Stimulated activated CD8-positive, alpha-beta memory T cell treated with anti-CD3 and anti-CD28 coated beads, Interleukin-12 subunit alpha, Interleukin-12 subunit beta, amount 100 ng/mL, for 4 hours (primary cell): ENCODE measurements around the gene KSR2.
A peak's percentile ranks its signal among the peaks of the same experiment; 100 is the strongest.
"Not testable (repeated sequence)": the region's sequence is repeated elsewhere in the genome, so short reads cannot be mapped to it uniquely, and the experiment has no call there.

Source experiments
- DNase-seq: peaks from one replicate; pipeline ENCODE4 v3.0.0-alpha.2; 2020; ENCODE audit warnings: low read depth

Gene KSR2

DNA sequence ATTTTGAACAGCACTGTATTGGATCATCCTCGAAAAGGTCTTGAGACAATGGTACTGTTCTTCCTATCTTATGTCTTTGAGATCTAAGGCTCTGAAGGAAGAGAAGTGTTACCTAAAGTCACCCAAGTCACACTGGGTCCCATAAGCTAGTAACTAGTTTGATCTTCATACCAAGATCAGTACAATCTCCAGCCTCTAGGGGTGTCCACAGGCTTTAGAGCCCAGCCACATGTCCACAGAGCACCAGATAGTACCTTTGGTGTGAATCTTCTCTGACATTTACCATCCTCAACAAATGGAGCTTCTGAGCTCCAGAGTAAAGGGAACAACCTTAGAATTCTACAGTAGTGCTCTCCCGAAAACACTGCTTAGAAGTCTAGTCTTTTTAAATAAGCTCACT, 78.7 kb downstream of the KSR2 start:
- no peak for DNase-seq

DNA sequence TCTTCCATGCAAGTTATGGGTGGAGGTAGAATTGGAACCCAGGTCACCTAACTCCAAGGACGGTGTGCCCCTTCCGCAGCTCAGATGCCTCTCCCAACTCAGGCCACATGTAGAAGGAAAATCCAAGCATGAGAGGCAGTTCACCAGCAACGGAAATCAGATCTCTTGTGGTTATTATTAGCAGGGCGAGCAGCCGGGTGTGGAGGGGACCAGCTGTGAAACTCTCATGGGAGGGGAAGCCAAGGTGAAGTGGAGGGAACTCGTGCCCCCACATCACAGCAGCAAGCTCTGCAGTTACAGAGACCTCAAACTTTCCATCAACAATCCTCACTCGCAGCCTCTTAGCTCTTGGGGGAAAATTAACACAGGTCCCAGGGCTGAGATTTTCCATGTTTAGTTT, 79.7 kb downstream of the KSR2 start:
- no peak for DNase-seq

DNA sequence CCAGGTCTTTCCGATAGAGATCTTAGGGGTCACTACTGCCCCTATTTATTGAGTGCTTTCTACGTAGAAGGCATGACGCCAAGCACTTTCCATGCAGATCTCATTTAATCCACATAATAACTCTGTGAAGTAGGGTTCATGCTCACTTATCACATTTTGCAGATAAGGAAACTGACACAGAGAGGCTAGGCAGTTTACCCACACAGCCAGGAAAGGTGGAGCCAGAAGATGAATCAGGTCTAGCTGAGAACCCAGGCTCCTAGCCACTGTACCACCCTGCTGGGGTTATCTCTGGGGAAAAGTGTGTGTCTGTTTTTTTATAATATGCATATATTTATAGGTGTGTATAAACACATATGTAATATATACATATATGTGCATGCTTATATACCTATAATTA, 83.6 kb downstream of the KSR2 start:
- no peak for DNase-seq

DNA sequence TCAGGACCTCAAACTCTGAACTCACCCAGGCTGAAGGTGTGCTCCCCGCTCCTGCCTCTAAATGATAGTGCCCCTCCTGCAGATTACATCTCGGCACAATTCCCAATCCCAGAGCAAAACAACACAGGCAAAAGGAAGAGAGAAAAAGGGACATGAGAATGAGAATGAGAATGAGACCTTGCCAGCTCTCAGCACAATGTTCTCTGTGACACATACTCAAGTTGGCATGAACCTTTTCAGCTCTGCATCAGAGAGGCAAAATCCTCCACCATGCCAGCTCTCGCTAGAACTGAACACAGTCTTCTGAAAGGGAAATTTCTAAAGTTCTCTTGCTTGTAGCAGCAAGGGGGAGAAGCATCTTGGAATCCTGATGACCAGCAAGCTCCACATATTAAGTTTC, 84.6 kb downstream of the KSR2 start:
- no peak for DNase-seq

DNA sequence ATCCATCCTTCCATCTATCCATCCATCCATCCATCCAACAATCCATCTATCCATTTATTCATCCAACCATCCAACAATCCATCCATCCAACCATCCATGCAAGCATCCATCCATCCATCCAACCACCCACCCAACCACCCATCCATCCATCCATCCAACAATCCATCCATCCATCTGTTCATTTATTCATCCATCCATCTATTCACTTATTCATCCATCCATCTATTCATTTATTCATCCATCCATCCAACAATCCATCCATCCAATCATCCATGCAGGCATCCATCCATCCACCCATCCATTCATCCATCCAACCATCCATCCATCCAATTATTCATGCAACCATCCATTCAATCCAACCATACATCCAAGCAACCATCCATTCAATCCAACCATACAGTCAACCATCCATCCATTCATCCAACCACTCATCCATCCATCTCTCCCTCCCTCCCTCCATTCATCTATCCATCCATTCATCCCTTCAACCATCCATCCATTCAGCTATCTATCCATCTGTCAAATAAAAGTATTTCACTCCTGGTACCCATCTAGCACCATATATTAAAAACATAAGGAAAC, 86.1 kb downstream of the KSR2 start:
- DNase-seq: no peak

DNA sequence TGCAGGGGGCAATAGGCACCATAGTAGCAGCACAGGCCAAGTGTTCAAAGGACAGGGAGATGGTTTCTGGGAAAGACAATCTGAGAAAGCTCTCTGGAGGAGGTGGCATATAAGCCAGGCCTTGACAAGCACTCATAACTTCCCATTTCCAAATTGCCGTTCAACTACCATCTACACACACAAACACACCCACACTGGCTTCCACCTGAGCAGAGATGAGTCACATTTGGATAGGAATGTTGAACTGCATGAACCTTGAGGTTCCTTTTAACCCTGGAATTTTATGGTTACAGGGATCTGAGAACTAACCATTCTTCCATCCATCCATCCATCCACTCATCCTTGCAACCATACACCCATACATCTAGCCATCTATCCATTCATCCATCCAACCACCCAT, 86.6 kb downstream of the KSR2 start:
- DNase-seq: no peak

DNA sequence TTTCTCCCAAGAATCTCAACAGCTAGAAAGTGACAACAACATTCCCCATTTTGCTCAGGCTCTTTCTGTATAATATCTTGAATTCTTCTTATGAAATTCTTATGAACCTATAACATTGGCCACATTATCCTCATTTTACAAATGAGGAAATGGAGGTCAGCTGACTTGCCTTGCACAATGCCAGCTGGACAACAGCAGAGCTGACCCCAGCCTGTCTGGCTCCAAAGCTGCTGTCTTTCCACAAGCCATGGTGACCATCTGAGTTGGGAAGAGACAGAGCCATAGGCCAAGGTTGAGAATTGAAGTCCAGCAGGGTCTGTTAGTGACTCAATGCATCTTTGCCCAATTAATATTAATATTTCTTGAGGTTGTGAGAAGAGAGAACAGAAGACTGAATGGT, 87.3 kb downstream of the KSR2 start:
- DNase-seq: no peak

DNA sequence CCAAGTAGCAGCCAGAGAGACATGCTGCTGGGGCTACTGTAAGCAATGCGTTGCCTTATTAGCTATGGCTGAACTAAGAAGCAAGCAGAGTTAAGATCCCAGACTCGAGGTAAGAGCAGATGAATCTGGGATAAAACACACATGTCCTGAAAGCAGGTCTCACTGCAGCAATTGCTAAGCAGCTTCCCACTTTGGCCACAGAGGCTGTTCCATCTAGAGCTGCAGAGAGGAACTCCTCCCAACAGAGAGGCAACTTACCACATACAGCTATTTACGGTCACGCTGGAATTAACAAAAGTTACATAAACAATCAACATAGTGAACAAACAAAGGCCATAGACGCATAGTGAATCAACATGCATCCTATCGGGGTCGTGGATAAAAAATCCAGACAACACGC, 90.2 kb downstream of the KSR2 start:
- DNase-seq: no peak

DNA sequence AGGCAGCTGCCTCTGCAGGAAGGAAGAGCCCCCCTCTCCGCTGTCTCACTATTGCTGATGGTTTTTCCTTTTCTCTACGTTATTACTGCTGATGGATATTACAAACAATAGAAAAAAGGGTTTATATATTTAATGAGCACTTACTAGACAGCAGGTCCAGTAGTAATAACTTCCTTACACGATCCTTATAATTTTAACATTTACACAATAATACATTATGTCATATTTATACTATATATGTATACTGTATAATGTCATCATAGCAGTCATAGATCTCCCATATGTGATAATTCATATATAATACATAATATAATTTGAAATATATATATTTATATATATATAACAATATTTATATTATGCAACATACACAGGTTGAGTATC, 92.4 kb downstream of the KSR2 start:
- DNase-seq: no peak

DNA sequence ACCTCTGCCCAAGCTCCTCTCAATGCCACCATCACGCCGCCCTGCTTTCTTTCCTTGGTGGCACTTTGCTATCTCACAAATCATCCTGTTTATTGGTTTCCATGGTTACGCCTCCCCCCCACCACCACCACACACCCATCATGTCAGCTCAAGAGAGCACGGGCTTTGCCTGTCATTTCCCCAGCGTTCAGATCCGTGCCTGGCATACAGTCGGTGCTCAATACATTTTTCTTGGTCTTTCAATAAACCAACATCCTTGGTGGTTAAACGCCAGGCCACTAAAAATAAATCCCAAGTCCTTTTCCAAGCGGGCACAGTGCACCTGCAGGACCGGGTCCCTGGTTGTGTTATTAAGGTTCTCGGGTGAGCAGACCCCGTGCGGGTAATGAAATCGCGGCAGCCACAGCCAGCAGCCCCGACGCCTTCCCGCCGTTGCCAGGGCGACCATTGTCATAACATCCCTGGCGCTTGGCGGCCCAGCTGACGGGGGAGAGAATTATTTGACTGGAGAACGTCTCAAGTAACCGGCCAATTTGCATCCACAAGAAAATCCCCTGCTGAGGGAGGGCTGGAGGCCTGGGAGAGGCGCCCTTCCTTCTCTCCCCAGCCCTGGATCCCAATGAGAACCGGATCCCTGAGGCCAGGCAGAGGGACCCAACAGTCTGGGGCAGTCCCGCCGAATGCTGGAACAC, 92.9 kb downstream of the KSR2 start:
- no peak for DNase-seq

DNA sequence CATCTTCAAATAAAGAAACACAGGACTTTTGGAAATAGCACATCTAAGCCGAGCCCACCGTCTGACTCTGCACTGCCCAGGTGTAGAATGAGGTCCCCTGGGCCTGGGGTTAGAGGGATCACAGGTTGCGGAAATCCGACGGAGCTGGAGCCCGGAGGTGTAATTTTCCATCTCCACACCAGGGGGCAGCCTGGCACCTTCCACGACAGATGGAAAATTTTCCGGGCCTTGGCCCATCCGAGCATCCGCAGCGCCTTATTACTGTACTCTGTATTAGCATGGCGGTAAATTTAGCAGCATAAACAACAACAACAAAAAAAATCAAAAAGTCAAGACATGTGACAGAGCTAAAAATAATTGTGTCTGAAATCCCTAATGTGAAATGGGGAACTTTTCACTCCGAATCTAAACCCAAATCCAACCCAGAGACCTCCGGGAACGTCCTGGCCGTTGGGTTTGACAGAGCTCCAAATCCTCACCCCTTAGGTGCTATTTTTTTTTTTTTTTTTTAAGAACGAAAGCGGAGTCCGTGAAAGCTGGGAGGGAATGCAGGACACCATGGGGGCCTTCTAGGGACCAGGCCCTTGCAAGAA, 93.9 kb downstream of the KSR2 start:
- DNase-seq: peak; percentile 13

DNA sequence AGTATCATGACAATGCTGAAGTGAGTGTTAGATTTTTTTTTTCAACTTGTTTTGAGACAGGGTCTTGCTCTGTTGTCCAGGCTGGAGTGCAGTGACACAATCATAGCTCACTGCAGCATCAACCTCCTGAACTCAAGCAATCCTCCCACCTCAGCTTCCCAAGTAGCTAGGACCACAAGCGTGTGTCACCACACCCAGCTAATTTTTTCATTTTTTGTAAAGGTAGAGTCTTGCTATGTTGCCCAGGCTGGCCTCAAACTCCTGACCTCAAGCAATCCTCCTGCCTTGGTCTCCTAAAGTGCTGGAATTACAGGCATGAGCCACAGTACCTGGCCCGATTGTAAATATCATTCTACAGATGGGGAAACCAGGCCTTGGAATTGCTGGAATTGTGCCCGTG, 94.6 kb downstream of the KSR2 start:
- DNase-seq: not testable (repeated sequence)

DNA sequence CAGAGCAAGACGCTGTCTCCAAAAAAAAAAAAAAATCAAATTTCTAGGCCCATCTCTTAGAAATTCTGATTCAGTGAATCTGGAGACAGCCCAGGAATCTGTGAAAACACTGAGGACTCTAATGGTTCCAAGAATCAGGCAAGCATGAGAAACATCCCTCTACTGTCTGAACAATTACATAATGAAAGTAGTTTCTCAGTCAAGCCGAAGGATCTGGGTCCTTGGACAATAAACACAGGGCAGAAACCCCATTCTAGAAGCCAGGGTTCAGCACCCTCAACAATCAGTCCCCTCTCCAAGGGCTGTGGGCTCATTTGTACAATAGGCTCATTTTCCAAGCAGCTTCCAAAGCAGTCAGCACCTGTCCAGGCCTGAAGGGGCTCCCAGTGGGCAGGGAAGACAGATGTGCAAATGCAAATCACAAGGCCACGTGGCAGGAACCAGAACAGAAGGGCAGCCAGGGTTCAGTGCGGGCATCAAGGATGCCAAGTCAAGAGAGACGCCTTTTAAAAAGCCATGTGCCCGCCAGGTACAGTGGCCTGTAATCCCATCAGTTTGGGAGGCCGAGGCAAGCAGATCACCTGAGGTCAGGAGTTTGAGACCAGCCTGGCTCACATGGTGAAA, 96.1 kb downstream of the KSR2 start:
- no peak for DNase-seq

DNA sequence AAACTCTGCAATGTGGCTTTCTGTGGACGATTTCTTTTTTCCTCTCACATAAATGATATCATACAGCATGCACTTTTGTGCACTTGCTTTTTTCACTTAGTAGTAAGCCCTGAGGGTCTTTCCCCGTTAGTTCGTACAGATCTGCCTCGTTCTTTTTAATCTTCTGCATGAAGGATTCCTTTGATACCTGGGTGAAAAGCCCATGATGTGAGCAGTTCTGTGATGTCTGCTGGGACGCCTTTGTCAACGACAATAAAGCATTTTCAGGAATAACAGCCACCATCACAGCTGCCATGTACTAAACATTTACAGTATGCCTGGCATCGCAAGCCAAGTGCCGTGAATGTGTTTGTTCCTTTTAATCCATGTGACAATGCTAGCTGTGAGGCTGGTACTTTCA, 99.2 kb downstream of the KSR2 start:
- no peak for DNase-seq

DNA sequence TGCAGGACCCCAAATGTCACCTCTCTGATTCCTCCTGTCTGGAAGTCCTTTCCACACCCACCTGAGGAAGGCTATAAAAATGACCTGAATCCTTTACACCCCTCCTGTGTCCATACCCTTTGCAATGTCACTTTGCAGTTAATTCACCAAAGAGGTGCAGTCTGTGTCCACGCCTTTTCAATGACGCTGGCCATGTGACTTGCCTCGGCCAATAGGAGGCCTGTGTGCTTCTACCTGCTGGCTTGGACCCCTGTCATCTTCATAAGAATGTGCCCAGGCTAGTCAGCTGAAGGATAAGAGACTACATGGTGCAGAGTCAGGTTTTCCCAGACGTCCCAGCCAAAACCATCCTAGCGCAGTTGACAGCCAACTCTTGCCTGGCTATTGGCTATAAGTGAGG, 101.4 kb downstream of the KSR2 start:
- DNase-seq: no peak

DNA sequence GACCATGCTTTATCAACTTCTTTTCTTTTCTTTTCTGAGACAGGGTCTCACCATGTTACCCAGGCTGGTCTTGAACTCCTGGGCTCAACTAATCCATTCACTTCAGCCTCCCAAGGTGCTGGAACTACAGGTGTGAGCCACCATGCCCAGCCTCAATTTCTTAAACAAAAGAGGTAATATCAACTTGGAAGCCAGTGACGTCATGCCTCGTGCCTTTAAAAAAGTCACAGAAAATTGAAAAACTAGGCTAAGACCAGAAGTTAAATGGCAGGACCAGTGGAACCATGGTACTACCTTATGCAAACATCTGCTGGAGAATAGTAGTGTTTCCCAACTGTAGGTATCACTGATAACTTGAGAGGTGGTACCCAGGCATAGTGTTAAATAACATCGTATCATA, 103.3 kb downstream of the KSR2 start:
- DNase-seq: no peak

DNA sequence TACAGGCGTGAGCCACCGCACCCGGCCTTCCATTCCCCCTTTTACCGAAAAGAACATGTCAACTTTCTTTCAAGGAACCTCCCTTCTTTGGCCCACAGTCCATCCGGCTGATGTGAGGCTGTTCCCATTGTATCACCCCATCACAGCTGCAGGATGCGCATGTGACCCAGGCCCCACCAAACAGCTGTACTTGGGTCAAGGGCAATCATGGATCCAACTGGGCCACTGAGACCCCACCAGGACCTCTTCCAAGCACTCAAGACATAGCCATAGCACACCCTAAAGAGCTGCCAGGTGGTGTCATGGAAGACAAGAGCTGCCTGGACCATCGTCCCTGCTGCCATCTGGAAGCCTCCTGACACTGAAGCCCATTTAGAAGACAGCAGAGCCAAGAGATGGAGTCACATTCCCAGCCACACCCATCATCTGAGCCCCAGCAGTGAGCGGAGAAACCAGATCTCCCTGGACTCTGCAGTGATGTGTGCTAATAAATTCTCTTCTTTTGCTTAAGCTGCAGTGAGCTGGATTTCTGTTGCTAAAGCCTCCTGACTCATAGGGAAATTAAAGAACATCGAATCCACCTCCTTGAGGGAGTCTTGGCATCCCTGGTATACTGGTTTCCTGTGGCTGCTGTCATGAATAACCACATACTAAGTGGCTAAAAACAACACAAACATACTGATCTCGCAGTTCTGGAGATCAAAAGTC, 105.6 kb downstream of the KSR2 start:
- no peak for DNase-seq

DNA sequence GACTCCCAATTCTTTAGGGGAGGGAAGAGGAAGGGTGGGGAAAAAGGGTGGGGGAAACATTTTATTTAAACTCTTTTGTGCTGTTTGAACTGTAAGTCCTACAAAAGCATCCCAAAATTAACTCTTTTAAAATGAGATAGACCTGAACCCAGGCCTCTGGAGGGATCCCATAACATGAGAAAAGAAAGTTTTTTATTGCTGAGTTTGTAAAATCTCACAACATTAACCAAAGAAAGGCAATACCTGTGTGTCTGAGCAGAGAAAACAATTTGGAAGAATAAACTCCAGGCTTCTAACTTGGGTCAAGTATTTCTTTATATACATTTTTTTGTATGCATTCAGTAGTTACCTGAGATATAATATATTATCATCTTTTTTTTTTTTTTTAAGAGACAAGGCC, 107.1 kb downstream of the KSR2 start:
- no peak for DNase-seq

DNA sequence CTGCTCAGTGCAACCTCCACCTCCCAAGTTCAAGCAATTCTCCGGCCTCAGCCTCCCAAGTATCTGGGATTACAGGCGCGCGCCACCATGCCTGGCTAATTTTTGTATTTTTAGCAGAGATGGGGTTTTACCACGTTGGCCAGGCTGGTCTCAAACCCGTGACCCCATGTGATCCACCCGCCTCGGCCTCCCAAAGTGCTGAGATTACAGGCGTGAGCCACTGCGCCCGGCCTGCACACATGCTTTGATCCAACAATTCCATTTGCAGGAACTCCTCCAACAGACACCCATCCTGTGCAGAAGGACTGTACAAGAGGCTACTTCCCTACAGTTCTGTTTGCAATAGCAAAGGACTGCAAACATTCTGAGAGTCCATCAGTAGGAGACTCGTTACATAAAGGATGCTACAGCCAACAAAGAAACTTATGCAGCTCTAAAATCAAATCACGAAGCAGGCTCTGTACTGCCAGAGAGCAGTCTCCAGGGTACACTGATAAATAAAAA, 108.0 kb downstream of the KSR2 start:
- DNase-seq: not testable (repeated sequence)

DNA sequence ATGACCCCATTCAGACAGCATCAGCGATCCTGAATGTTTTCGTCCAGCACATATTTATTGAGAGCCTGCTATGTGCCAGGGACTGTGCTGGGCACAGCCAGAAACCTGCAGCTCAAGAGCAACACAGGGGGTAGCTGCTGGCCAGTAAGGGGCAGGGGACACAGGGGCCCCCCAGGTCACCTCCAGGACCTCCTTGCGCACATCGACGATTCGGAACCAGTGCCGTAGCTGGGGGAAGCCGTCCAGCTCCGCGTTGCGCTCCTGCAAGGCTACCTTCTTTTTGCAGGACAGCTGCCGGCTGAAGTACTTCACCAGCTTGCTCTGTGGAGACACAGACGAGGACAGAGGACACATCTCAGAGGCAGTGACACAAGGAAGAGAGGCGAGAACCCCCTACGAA, 108.7 kb downstream of the KSR2 start:
- no peak for DNase-seq

DNA sequence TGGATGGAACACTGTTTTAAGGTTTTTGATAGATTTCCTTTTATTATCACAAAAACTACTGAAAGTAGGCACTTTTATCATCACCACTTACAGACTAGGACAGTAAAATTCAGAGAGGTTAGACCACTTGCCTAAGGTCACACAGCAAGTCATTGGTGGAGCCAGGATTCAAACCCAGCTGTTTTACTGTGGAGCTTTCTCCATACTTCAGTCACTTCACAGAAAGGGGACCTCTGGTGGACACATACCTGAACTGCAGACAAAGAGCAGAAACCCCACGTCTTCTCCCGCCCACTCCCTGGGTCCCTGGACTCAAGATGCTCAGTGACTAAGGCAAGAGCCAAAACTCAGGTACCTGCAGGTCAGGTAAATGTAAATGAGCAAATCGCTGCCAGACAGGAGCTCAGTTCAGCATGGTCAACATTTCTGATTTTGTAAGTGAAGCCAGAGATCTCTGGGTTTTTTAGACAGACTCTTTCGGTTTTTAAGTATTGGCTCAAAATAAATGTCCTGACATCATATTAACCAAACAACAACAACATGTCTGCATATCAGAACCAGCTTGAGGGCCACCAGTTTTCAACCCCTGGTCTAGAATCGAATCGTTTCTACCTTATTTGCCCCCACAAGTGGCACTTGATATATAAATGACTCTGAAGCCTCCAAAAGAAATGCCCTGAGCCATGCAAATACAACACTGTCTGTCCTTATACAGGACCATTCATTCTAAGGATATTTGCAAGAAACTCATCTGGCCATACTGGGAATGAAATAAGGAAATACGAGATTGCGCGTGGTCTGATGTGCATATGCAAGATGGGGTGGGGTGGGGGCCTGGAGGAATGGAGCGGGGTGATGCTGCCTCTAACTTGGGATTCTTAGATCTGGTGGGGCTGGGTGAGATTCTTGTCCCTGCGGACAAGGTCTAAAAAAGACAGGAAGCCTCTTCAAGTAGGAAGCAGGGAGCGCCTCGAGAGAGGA, 110.9 kb downstream of the KSR2 start:
- DNase-seq: peak; percentile 2
